Epithelial cell of alveolus of lung (primary cell): ENCODE measurements around the gene NT5C1B. TPM values are rescaled to one million over a fixed set of nuclear protein-coding genes. Genes with fewer than 3 reads are reported as not detected.

Source experiments
- total RNA-seq: library from RNA; depleted of rRNA; stranded (reverse); fragments of >200 nt; gene quantifications from 2 replicates; pipeline ENCODE4 v1.2.1, GENCODE V29; 2015

Gene NT5C1B
- not detected in 2 replicates for total RNA-seq

GRCh38 chr2:18589354-18589753, at the start of gene NT5C1B:
NT5C1B (minus strand) TSS chr2:18589569; CDS start chr2:18589468, 101 bp downstream.

GRCh38 chr2:18560031-18560796, 29.2 kb downstream of the NT5C1B start, which contains the start of gene RDH14:
RDH14 (minus strand) TSS chr2:18560653; CDS start chr2:18560572, 81 bp downstream.

Other genes starting within 250 kb of the NT5C1B start
- gene RDH14, start 28.9 kb downstream of the NT5C1B start, total RNA-seq: 21.3 and 27.7 TPM in 2 replicates